ENCODE results near the gene FRMD4A.

- TF ChIP-seq CTCF (IDR thresholded peaks at IDR 0.05) (no peak), POLR2A (IDR thresholded peaks at IDR 0.05) (no peak)
Measured at GRCh38 chr10:14106828-14107227, 223.9 kb downstream of the FRMD4A start.

Measured in testis (tissue), 2 donors.